SK-N-SH treated with all-trans-retinoic acid at 6 μM for 48 hours (cell line): ENCODE measurements around the gene PCDH17.

Experiments used
- ARNTL ChIP-seq: fragments of 450-650 bp; formaldehyde crosslinking; IDR thresholded peaks from 2 replicates; pipeline ENCODE4 v1.5.0; 2020; ENCODE audit warnings: low read depth, mild to moderate bottlenecking, moderate library complexity, borderline replicate concordance
- CSRNP3 ChIP-seq: fragments of 250-450 bp; sonication (Bioruptor Pico); IDR thresholded peaks from 2 replicates; pipeline ENCODE4 v1.5.1; 2021; ENCODE audit warnings: mild to moderate bottlenecking, moderate library complexity
- GLIS3 ChIP-seq: fragments of 250-450 bp; sonication (Bioruptor Pico); IDR thresholded peaks from 2 replicates; pipeline ENCODE4 v1.5.0; 2020; ENCODE audit warnings: mild to moderate bottlenecking, moderate library complexity
- ISL1 ChIP-seq: fragments of 250-450 bp; sonication (Bioruptor Pico); IDR thresholded peaks from 2 replicates; pipeline ENCODE4 v2.1.2; 2022; ENCODE audit warnings: mild to moderate bottlenecking, moderate library complexity
- OSR1 ChIP-seq: fragments of 250-450 bp; sonication (Bioruptor Pico); IDR thresholded peaks from 2 replicates; pipeline ENCODE4 v1.8.0; 2022; ENCODE audit warnings: moderate library complexity, mild to moderate bottlenecking, inconsistent platforms
- PPARA ChIP-seq: fragments of 250-450 bp; sonication (Bioruptor Pico); IDR thresholded peaks from 2 replicates; pipeline ENCODE4 v1.5.0; 2020; ENCODE audit warnings: mild to moderate bottlenecking, borderline replicate concordance
- RARB ChIP-seq: fragments of 250-450 bp; sonication (Bioruptor Pico); IDR thresholded peaks from 2 replicates; pipeline ENCODE4 v1.8.0; 2021; ENCODE audit warnings: mild to moderate bottlenecking, moderate library complexity
- TCF4 ChIP-seq: fragments of 250-450 bp; sonication (Bioruptor Pico); IDR thresholded peaks from 2 replicates; pipeline ENCODE4 v1.8.0; 2021; ENCODE audit warnings: mild to moderate bottlenecking, moderate library complexity, borderline replicate concordance
- TF ChIP-seq, protein P1 (sequence below): fragments of 250-450 bp; sonication (Bioruptor Pico); IDR thresholded peaks from 2 replicates; pipeline ENCODE4 v1.5.1; 2020; ENCODE audit warnings: low read depth, mild to moderate bottlenecking, moderate library complexity

DNA sequence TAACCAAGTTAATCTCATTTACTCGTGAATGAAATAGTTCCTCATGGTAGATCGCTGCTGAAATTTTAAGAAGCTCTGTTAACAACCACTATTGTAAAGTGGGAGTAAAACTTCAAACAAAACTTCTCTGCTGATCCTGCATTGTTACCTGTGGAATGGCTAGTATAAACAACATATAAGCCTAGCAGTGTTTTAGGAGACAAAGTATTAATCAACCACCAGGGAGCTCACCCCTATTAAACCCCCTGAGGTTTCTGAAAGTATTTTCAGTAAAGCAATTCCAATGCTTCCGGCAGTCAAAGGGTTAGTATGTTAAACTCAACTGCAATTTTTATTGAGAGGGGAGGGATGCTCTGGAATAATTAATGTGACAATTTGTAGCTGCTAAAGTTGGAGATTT is 30.0 kb upstream of the PCDH17 start:
- TF ChIP-seq OSR1 (no peak), CSRNP3 (CRISPR knock-in tag) (no peak), PPARA (CRISPR knock-in tag) (no peak), ISL1 (CRISPR knock-in tag) (no peak), TCF4 (CRISPR knock-in tag) (no peak), RARB (CRISPR knock-in tag) (no peak), GLIS3 (CRISPR knock-in tag) (no peak), ARNTL (CRISPR knock-in tag) (no peak)
- TF ChIP-seq, protein P1, sequence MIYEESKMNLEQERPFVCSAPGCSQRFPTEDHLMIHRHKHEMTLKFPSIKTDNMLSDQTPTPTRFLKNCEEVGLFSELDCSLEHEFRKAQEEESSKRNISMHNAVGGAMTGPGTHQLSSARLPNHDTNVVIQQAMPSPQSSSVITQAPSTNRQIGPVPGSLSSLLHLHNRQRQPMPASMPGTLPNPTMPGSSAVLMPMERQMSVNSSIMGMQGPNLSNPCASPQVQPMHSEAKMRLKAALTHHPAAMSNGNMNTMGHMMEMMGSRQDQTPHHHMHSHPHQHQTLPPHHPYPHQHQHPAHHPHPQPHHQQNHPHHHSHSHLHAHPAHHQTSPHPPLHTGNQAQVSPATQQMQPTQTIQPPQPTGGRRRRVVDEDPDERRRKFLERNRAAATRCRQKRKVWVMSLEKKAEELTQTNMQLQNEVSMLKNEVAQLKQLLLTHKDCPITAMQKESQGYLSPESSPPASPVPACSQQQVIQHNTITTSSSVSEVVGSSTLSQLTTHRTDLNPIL = no peak
